HEK293 (cell line): ENCODE measurements around the gene TRMT112.

ENCODE experiments used
- CTCF ChIA-PET: fragments of 350-600 bp; formaldehyde crosslinking; extraction: SDS; loops from one replicate; lab custom pipeline; 2021; ENCODE audit warnings: antibody characterized with exemption; lab: Yijun Ruan, JAX
- POLR2A ChIA-PET: fragments of 300-600 bp; formaldehyde crosslinking; extraction: SDS; loops from one replicate; lab custom pipeline; 2020; ENCODE audit warnings: antibody characterized with exemption, inconsistent platforms; lab: Yijun Ruan, JAX
- H3K27ac ChIP-seq: fragments of 200-500 bp; sonication (Bioruptor generic); 2 replicates; pipeline ENCODE4 v1.5.1; 2014; ENCODE audit warnings: low read depth, low read length, control low read depth, inconsistent platforms; ENCODE audit errors: extremely low read depth
- H3K36me3 ChIP-seq, 2 experiments: fragments of 200-500 bp in 1 of 2; sonication (Bioruptor generic) in 1 of 2; 1 replicate in 1 of 2; 2 replicates in 1 of 2; pipeline ENCODE4 v1.5.1; 2014 to 2017; ENCODE audit warnings: inconsistent platforms in 2 of 2, low read length in 2 of 2; ENCODE audit not compliant: control insufficient read depth in 2 of 2, insufficient read depth in 1 of 2
- H3K4me1 ChIP-seq: fragments of 200-500 bp; sonication (Bioruptor generic); 2 replicates; pipeline ENCODE4 v1.5.1; 2014; ENCODE audit warnings: mild to moderate bottlenecking, low read length, inconsistent platforms; ENCODE audit not compliant: control insufficient read depth, insufficient read depth
- H3K4me3 ChIP-seq: 2 replicates; pipeline ENCODE4 v1.5.1; 2011; ENCODE audit warnings: low read depth, mild to moderate bottlenecking, control low read depth, low read length, moderate library complexity
- H3K9me3 ChIP-seq: fragments of 200-500 bp; sonication (Bioruptor generic); 2 replicates; pipeline ENCODE4 v1.5.1; 2014; ENCODE audit warnings: low read depth, low read length, inconsistent platforms; ENCODE audit not compliant: control insufficient read depth, insufficient read depth
- GLIS1 ChIP-seq: fragments of 450-650 bp; formaldehyde crosslinking; IDR thresholded peaks from 2 replicates; pipeline ENCODE4 v1.5.1; 2016; ENCODE audit warnings: missing biosample characterization, missing genetic modification characterization
- KLF1 ChIP-seq: fragments of 450-650 bp; formaldehyde crosslinking; IDR thresholded peaks from 2 replicates; pipeline ENCODE4 v1.5.1; 2016; ENCODE audit warnings: missing biosample characterization, missing genetic modification characterization
- ZBTB17 ChIP-seq: fragments of 450-650 bp; formaldehyde crosslinking; IDR thresholded peaks from 2 replicates; pipeline ENCODE4 v1.5.1; 2016; ENCODE audit warnings: missing biosample characterization, missing genetic modification characterization
- ZIC2 ChIP-seq: fragments of 450-650 bp; formaldehyde crosslinking; IDR thresholded peaks from 2 replicates; pipeline ENCODE4 v1.5.1; 2016; ENCODE audit warnings: missing biosample characterization, missing genetic modification characterization
- ZNF10 ChIP-seq: fragments of 450-650 bp; formaldehyde crosslinking; IDR thresholded peaks from 2 replicates; pipeline ENCODE4 v1.5.1; 2017; ENCODE audit warnings: missing biosample characterization, missing genetic modification characterization
- ZNF121 ChIP-seq: fragments of 450-650 bp; formaldehyde crosslinking; IDR thresholded peaks from 2 replicates; pipeline ENCODE4 v1.5.1; 2016; ENCODE audit warnings: missing biosample characterization, missing genetic modification characterization
- ZNF138 ChIP-seq: fragments of 450-650 bp; formaldehyde crosslinking; IDR thresholded peaks from 2 replicates; pipeline ENCODE4 v1.5.1; 2016; ENCODE audit warnings: missing biosample characterization, missing genetic modification characterization, borderline replicate concordance
- ZNF146 ChIP-seq: fragments of 450-650 bp; formaldehyde crosslinking; IDR thresholded peaks from 2 replicates; pipeline ENCODE4 v1.5.1; 2016; ENCODE audit warnings: missing biosample characterization, missing genetic modification characterization
- ZNF157 ChIP-seq: fragments of 450-650 bp; formaldehyde crosslinking; IDR thresholded peaks from 2 replicates; pipeline ENCODE4 v1.5.1; 2016; ENCODE audit warnings: missing biosample characterization, missing genetic modification characterization
- ZNF16 ChIP-seq: fragments of 450-650 bp; formaldehyde crosslinking; IDR thresholded peaks from 2 replicates; pipeline ENCODE4 v1.5.1; 2016; ENCODE audit warnings: low read depth, missing biosample characterization, missing genetic modification characterization
- ZNF324 ChIP-seq: fragments of 450-650 bp; formaldehyde crosslinking; IDR thresholded peaks from 2 replicates; pipeline ENCODE4 v1.5.1; 2016; ENCODE audit warnings: missing biosample characterization, missing genetic modification characterization
- ZNF366 ChIP-seq: fragments of 450-650 bp; formaldehyde crosslinking; conservative IDR thresholded peaks from 2 replicates; pipeline ENCODE4 v1.5.1; 2016; ENCODE audit warnings: missing biosample characterization, missing genetic modification characterization
- ZNF473 ChIP-seq: fragments of 450-650 bp; formaldehyde crosslinking; IDR thresholded peaks from 2 replicates; pipeline ENCODE4 v1.5.1; 2017; ENCODE audit warnings: missing biosample characterization, missing genetic modification characterization
- ZNF561 ChIP-seq: fragments of 450-650 bp; IDR thresholded peaks from 2 replicates; pipeline ENCODE4 v1.5.1; 2018; ENCODE audit warnings: missing biosample characterization, missing genetic modification characterization, borderline replicate concordance
- ZNF610 ChIP-seq: fragments of 450-650 bp; formaldehyde crosslinking; IDR thresholded peaks from 2 replicates; pipeline ENCODE4 v1.5.1; 2016; ENCODE audit warnings: missing biosample characterization, missing genetic modification characterization, borderline replicate concordance
- ZNF660 ChIP-seq: fragments of 450-650 bp; IDR thresholded peaks from 2 replicates; pipeline ENCODE4 v1.5.1; 2018; ENCODE audit warnings: missing biosample characterization, mild to moderate bottlenecking, missing genetic modification characterization
- ZNF664 ChIP-seq: fragments of 450-650 bp; formaldehyde crosslinking; IDR thresholded peaks from 2 replicates; pipeline ENCODE4 v1.5.1; 2016; ENCODE audit warnings: missing biosample characterization, missing genetic modification characterization
- ZNF701 ChIP-seq: fragments of 450-650 bp; formaldehyde crosslinking; IDR thresholded peaks from 2 replicates; pipeline ENCODE4 v1.5.1; 2016; ENCODE audit warnings: missing biosample characterization, missing genetic modification characterization
- ZNF830 ChIP-seq: fragments of 450-650 bp; IDR thresholded peaks from 2 replicates; pipeline ENCODE4 v1.5.0; 2018; ENCODE audit warnings: missing biosample characterization, missing genetic modification characterization, low read depth, mild to moderate bottlenecking, moderate library complexity
- TF ChIP-seq, protein P1 (sequence below): fragments of 450-650 bp; formaldehyde crosslinking; IDR thresholded peaks from 2 replicates; pipeline ENCODE4 v1.5.1; 2016; ENCODE audit warnings: missing biosample characterization, missing genetic modification characterization
- TF ChIP-seq, protein P2 (sequence below): fragments of 450-650 bp; formaldehyde crosslinking; IDR thresholded peaks from 2 replicates; pipeline ENCODE4 v1.5.1; 2016; ENCODE audit warnings: missing biosample characterization, missing genetic modification characterization
- TF ChIP-seq, protein P3 (sequence below): fragments of 450-650 bp; formaldehyde crosslinking; IDR thresholded peaks from 2 replicates; pipeline ENCODE4 v1.5.1; 2016; ENCODE audit warnings: missing biosample characterization, missing genetic modification characterization, borderline replicate concordance

The TRMT112 gene

DNA sequence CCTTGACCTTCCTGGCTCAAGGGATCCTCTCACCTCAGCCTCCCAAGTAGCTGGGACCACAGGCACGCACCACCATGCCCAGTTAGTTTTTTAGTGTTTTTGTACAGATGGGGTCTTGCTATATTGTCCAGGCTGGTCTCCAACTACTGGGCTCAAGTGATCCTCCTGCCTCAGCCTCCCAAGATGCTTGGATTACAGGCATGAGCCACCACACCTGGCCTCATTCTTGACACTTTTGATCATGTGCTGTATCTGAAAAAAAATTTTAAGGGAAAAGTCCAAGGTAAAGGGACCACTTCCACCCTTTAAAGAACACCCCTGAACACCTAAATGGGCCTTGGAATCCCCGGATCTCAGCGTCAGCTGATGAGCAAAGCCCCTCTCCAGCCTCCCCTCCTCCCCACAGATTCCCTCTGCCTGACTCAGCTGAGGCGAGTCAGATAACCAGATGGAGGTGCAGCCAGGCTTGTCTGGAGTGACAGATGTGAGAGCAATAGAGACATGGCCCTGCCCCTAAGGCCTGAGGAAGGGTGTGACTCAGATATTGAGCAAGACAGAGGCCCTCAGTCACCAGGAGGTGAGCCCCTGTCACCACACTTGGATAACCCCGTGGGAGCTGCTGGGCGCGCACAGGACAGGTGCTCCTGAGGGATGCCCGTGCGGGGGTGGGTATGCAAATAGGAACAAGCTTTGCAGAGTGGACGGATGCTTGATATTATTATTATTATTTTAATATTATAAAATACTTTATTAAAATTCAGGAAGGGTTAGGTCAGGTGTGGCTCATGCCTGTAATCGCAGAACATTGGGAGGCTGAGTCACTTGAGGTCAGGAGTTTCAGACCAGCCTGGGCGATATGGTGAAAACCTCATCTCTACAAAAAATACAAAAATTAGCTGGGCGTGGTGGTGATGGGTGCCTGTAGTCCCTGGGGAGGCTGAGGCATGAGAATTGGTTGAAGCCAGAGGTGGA lies 17.7 kb upstream of the TRMT112 start (continued):
- TF ChIP-seq, protein P1, sequence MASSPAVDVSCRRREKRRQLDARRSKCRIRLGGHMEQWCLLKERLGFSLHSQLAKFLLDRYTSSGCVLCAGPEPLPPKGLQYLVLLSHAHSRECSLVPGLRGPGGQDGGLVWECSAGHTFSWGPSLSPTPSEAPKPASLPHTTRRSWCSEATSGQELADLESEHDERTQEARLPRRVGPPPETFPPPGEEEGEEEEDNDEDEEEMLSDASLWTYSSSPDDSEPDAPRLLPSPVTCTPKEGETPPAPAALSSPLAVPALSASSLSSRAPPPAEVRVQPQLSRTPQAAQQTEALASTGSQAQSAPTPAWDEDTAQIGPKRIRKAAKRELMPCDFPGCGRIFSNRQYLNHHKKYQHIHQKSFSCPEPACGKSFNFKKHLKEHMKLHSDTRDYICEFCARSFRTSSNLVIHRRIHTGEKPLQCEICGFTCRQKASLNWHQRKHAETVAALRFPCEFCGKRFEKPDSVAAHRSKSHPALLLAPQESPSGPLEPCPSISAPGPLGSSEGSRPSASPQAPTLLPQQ (tag by site-specific recombination) = no peak
- TF ChIP-seq, protein P2, sequence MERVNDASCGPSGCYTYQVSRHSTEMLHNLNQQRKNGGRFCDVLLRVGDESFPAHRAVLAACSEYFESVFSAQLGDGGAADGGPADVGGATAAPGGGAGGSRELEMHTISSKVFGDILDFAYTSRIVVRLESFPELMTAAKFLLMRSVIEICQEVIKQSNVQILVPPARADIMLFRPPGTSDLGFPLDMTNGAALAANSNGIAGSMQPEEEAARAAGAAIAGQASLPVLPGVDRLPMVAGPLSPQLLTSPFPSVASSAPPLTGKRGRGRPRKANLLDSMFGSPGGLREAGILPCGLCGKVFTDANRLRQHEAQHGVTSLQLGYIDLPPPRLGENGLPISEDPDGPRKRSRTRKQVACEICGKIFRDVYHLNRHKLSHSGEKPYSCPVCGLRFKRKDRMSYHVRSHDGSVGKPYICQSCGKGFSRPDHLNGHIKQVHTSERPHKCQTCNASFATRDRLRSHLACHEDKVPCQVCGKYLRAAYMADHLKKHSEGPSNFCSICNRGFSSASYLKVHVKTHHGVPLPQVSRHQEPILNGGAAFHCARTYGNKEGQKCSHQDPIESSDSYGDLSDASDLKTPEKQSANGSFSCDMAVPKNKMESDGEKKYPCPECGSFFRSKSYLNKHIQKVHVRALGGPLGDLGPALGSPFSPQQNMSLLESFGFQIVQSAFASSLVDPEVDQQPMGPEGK (tag by site-specific recombination) = peak; percentile 62; the same call in 1 of the 2 replicates
- TF ChIP-seq GLIS1 (peak; percentile 77), ZNF473 (tag by site-specific recombination) (no peak), ZNF561 (tag by site-specific recombination) (no peak), KLF1 (tag by site-specific recombination) (peak; percentile 44), ZNF701 (tag by site-specific recombination) (no peak), ZNF157 (no peak), ZNF664 (tag by site-specific recombination) (no peak), ZNF660 (peak; percentile 36; the same call in 1 of the 2 replicates), ZNF830 (tag by site-specific recombination) (no peak), ZNF324 (tag by site-specific recombination) (peak; percentile 62; the same call in 1 of the 2 replicates), ZNF121 (peak; percentile 99), ZBTB17 (tag by site-specific recombination) (peak; percentile 80), ZIC2 (tag by site-specific recombination) (peak; percentile 43; the same call in 1 of the 2 replicates)
- TF ChIP-seq, protein P3, sequence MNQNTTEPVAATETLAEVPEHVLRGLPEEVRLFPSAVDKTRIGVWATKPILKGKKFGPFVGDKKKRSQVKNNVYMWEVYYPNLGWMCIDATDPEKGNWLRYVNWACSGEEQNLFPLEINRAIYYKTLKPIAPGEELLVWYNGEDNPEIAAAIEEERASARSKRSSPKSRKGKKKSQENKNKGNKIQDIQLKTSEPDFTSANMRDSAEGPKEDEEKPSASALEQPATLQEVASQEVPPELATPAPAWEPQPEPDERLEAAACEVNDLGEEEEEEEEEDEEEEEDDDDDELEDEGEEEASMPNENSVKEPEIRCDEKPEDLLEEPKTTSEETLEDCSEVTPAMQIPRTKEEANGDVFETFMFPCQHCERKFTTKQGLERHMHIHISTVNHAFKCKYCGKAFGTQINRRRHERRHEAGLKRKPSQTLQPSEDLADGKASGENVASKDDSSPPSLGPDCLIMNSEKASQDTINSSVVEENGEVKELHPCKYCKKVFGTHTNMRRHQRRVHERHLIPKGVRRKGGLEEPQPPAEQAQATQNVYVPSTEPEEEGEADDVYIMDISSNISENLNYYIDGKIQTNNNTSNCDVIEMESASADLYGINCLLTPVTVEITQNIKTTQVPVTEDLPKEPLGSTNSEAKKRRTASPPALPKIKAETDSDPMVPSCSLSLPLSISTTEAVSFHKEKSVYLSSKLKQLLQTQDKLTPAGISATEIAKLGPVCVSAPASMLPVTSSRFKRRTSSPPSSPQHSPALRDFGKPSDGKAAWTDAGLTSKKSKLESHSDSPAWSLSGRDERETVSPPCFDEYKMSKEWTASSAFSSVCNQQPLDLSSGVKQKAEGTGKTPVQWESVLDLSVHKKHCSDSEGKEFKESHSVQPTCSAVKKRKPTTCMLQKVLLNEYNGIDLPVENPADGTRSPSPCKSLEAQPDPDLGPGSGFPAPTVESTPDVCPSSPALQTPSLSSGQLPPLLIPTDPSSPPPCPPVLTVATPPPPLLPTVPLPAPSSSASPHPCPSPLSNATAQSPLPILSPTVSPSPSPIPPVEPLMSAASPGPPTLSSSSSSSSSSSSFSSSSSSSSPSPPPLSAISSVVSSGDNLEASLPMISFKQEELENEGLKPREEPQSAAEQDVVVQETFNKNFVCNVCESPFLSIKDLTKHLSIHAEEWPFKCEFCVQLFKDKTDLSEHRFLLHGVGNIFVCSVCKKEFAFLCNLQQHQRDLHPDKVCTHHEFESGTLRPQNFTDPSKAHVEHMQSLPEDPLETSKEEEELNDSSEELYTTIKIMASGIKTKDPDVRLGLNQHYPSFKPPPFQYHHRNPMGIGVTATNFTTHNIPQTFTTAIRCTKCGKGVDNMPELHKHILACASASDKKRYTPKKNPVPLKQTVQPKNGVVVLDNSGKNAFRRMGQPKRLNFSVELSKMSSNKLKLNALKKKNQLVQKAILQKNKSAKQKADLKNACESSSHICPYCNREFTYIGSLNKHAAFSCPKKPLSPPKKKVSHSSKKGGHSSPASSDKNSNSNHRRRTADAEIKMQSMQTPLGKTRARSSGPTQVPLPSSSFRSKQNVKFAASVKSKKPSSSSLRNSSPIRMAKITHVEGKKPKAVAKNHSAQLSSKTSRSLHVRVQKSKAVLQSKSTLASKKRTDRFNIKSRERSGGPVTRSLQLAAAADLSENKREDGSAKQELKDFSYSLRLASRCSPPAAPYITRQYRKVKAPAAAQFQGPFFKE (tag by site-specific recombination) = no peak

DNA sequence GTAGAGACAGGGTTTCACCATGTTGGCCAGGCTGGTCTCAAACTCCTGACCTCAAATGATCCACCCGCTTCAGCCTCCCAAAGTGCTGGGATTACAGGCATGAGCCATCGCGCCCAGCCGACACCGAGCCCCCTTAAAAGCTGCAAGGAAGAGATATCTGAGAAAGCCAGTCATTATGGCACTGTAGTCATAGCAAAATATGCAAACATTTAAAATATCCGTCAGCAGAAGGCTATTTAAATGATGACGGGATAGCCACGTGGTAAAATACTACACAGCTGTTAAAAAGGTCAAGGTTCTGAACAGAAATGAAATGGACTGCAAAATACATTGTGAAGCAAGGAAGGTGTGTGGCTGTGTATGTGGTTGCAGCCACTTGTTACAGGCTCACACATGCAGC lies 16.2 kb upstream of the TRMT112 start:
- Histone ChIP-seq H3K36me3 (no peaks in the 10 kb centered on the region), H3K4me3 (no peak overlapping the region), H3K9me3 (no peaks in the 10 kb centered on the region), H3K27ac (no peak overlapping the region), H3K4me1 (no peaks in the 10 kb centered on the region)
- TF ChIP-seq ZNF10 (tag by site-specific recombination) (no peak), ZNF16 (tag by site-specific recombination) (no peak), ZNF610 (tag by site-specific recombination) (no peak), ZNF366 (no peak), ZNF138 (no peak), ZNF146 (peak; percentile 83)
- POLR2A ChIA-PET = interaction anchor here (0.6 to 2.3 kb wide), 3 partner anchors 9 to 43 kb away, joined by 3 to 7 read pairs (median 4); partner anchors contain the start of genes PRDX5 and TRMT112
- CTCF ChIA-PET = interaction anchor here (0.6 to 9.6 kb wide), 6 partner anchors 16 to 119 kb away, joined by 3 to 81 read pairs (median 6); partner anchors contain the start of genes ESRRA, PRDX5, RPS6KA4 and TRMT112
